ENCODE measurements around the gene EXOSC10. TPM values are rescaled to one million over a fixed set of nuclear protein-coding genes. Genes with fewer than 3 reads are reported as not detected.

Gene EXOSC10
- total and polyA plus RNA-seq, 8 donors, result 15.1 to 118 (median 34.3) TPM

- Histone ChIP-seq H3K27me3 (peaks cover 0 to 11% (median 0%) of the 10 kb centered on the region in 3 donors), H3K36me3 (peaks cover 19 to 44% (median 42%) of the 10 kb centered on the region in 4 donors), H3K9me3 (no peaks in the 10 kb centered on the region), H3K27ac (no peak overlapping the region), H3K4me3 (no peak overlapping the region), H3K4me1 (peaks cover 1 to 27% (median 22%) of the 10 kb centered on the region in 4 donors)
- intact Hi-C loops (cut with DNase I; ENCODE audit: low total_unique reads), result no loop called here
- TF ChIP-seq EP300 (IDR thresholded peaks at IDR 0.05), result no peak
- TF ChIP-seq, protein P1, sequence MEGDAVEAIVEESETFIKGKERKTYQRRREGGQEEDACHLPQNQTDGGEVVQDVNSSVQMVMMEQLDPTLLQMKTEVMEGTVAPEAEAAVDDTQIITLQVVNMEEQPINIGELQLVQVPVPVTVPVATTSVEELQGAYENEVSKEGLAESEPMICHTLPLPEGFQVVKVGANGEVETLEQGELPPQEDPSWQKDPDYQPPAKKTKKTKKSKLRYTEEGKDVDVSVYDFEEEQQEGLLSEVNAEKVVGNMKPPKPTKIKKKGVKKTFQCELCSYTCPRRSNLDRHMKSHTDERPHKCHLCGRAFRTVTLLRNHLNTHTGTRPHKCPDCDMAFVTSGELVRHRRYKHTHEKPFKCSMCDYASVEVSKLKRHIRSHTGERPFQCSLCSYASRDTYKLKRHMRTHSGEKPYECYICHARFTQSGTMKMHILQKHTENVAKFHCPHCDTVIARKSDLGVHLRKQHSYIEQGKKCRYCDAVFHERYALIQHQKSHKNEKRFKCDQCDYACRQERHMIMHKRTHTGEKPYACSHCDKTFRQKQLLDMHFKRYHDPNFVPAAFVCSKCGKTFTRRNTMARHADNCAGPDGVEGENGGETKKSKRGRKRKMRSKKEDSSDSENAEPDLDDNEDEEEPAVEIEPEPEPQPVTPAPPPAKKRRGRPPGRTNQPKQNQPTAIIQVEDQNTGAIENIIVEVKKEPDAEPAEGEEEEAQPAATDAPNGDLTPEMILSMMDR (IDR thresholded peaks at IDR 0.05), result no peak
- no peak for TF ChIP-seq POLR2A (IDR thresholded peaks at IDR 0.05)
- no peak for TF ChIP-seq POLR2AphosphoS5 (IDR thresholded peaks at IDR 0.05)
- DNase-seq, result no peak
- WGBS, 5 donors, result 83 to 91% (median 90%) methylated on average over 2 to 12 of the region's 12 CpGs
Measured at GRCh38 chr1:11055676-11056075, 44.0 kb downstream of the EXOSC10 start.

GRCh38 chr1:11054666-11055065 lies 45.0 kb downstream of the EXOSC10 start:
- 88 to 93% (median 92%) methylated on average over 12 to 22 of the region's 22 CpGs for WGBS, 5 donors
- H3K9me3 ChIP-seq, result no peaks in the 10 kb centered on the region
- H3K4me3 ChIP-seq, result no peak overlapping the region
- DNase-seq, result no peak
- TF ChIP-seq, protein P1 (IDR thresholded peaks at IDR 0.05), result no peak
- TF ChIP-seq POLR2AphosphoS5 (IDR thresholded peaks at IDR 0.05), result no peak
- no peak for TF ChIP-seq POLR2A (IDR thresholded peaks at IDR 0.05)
- no peak for TF ChIP-seq EP300 (IDR thresholded peaks at IDR 0.05)
- H3K27ac ChIP-seq, result no peak overlapping the region
- H3K27me3 ChIP-seq, result peaks cover 0 to 11% (median 0%) of the 10 kb centered on the region in 3 donors
- intact Hi-C loops (cut with DNase I; ENCODE audit: low total_unique reads), result no loop called here
- H3K4me1 ChIP-seq, result peaks cover 0 to 25% (median 18%) of the 10 kb centered on the region in 4 donors
- H3K36me3 ChIP-seq, result peaks cover 19 to 44% (median 42%) of the 10 kb centered on the region in 4 donors

DNA sequence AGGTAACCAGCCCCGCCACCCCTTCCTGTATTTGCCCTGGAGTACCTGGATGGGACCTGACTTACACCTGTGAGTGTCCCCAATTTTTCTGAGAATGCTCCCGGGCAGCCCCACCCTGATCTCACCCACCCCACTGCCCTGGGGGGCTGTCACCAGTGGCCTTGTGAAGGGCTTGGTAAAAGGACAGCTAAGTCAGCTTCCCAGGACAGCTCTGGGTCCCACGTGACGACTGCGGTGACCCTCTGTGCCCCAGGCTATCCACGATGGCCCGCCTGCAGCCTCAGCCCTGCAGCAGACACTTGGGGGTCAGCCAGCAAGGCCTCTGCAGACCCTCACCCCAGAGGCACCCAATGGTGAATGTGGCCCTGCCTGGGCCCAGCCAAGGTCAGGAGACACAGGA lies 45.5 kb downstream of the EXOSC10 start:
- H3K27me3 ChIP-seq, result peaks cover 0 to 11% (median 0%) of the 10 kb centered on the region in 3 donors
- intact Hi-C loops (cut with DNase I; ENCODE audit: low total_unique reads), result no loop called here
- no peak for TF ChIP-seq POLR2A (IDR thresholded peaks at IDR 0.05)
- TF ChIP-seq, protein P1 (IDR thresholded peaks at IDR 0.05), result no peak
- no peak for TF ChIP-seq POLR2AphosphoS5 (IDR thresholded peaks at IDR 0.05)
- no peak for TF ChIP-seq EP300 (IDR thresholded peaks at IDR 0.05)
- peaks cover 0 to 21% (median 15%) of the 10 kb centered on the region in 4 donors for H3K4me1 ChIP-seq
- H3K36me3 ChIP-seq, result peaks cover 19 to 44% (median 42%) of the 10 kb centered on the region in 4 donors
- DNase-seq, result no peak
- 87 to 91% (median 90%) methylated on average over 5 to 7 of the region's 7 CpGs for WGBS, 5 donors
- no peaks in the 10 kb centered on the region for H3K9me3 ChIP-seq
- no peak overlapping the region for H3K4me3 ChIP-seq
- no peak overlapping the region for H3K27ac ChIP-seq

GRCh38 chr1:11053758-11054137 lies 45.9 kb downstream of the EXOSC10 start:
- Histone ChIP-seq H3K27me3 (peaks cover 0 to 11% (median 0%) of the 10 kb centered on the region in 3 donors), H3K36me3 (peaks cover 19 to 44% (median 42%) of the 10 kb centered on the region in 4 donors), H3K9me3 (no peaks in the 10 kb centered on the region), H3K4me1 (peaks cover 0 to 17% (median 11%) of the 10 kb centered on the region in 4 donors), H3K4me3 (no peak overlapping the region), H3K27ac (no peak overlapping the region)
- peak in 1 of 2 donors; percentile 60 for DNase-seq
- TF ChIP-seq, protein P1 (IDR thresholded peaks at IDR 0.05), result no peak
- no peak for TF ChIP-seq EP300 (IDR thresholded peaks at IDR 0.05)
- no peak for TF ChIP-seq POLR2A (IDR thresholded peaks at IDR 0.05)
- no peak for TF ChIP-seq POLR2AphosphoS5 (IDR thresholded peaks at IDR 0.05)
- 55 to 69% (median 64%) methylated on average over 8 to 10 of the region's 10 CpGs for WGBS, 5 donors
- intact Hi-C loops (cut with DNase I; ENCODE audit: low total_unique reads), result no loop called here

Measured in stomach (tissue), 9 donors.